ENCODE data around the gene EIF3L. TPM values are rescaled to one million over a fixed set of nuclear protein-coding genes. Genes with fewer than 3 reads are reported as not detected.

EIF3L gene
- total and polyA plus RNA-seq, 2 of the 8 experiments (the other 6 are each of a cell fraction or from before 2014, with no cell fraction given) = 639 to 886 TPM

DNA sequence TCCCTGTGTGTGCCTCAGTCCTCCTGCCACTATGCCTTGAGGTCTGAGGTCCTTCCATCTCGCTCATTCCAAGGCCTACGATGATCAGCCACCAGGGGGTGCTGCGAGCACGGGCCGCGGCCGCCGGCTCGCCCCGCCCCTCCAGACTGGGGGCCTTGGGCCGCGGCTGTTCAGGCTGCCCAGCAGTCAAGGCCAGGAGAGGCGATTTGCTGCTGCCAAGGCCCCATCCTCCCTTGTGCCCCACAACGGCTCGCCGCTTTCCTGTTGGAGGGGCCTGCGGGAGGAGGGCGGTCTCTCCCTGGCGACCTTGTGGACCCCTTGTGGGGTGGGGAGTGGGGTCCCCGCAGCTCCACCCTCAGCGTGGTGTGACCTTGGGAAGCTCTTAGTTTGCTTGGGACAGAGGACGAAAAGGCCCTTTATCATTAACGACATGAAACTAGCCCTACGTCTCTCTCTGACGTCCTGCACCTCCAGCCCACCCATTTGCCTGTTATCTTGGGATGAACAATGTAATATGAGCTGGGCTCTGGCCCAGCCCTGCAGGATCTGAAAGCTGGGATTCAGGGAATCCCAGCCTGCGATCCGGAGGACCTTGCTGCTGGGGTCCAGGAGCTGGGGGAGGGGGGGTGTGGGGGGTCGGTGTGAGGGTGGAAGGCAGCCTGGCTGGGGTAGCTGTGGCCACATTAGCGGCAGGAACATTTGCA lies 31.4 kb upstream of the EIF3L start (continued):
- TF ChIP-seq SIX5 (IDR thresholded peaks at IDR 0.05; ENCODE audit: low read depth, low read length) (no peak), BCL11A (IDR thresholded peaks at IDR 0.05; ENCODE audit: low read depth in 2 of 2, low read length in 2 of 2) (no peak), FOSL1 (IDR thresholded peaks at IDR 0.05; ENCODE audit: insufficient read depth, low read depth, low read length) (no peak), TAF1 (IDR thresholded peaks at IDR 0.05; ENCODE audit: low read depth, low read length) (peak; percentile 54), CHD2 (IDR thresholded peaks at IDR 0.05; ENCODE audit: low read length) (no peak; the same call in 1 of the 2 replicates), TAF7 (optimal IDR thresholded peaks at IDR 0.05; ENCODE audit: borderline replicate concordance, low read depth, low read length) (peak; percentile 50), JUND (IDR thresholded peaks at IDR 0.05; ENCODE audit: low read length) (no peak), CTBP2 (IDR thresholded peaks at IDR 0.05; ENCODE audit: borderline replicate concordance, insufficient read depth, insufficient read length, low read length) (no peak), POLR2A (IDR thresholded peaks at IDR 0.05; ENCODE audit: control extremely low read depth in 1 of 2, low read depth in 2 of 2, low read length in 2 of 2) (peak in 1 of 2 experiments; percentile 60; a peak in 1 of 3 replicates), SUZ12 (IDR thresholded peaks at IDR 0.05; ENCODE audit: low read length) (no peak), GABPA (IDR thresholded peaks at IDR 0.05; ENCODE audit: borderline replicate concordance, insufficient read depth, low read length) (peak; percentile 32; the same call in 1 of the 2 replicates), ASH2L (IDR thresholded peaks at IDR 0.05; ENCODE audit: low read length) (peak; percentile 57), PHF8 (conservative IDR thresholded peaks at IDR 0.05; ENCODE audit: low read depth, low read length) (peak; percentile 64), KDM4A (IDR thresholded peaks at IDR 0.05; ENCODE audit: low read depth, low read length, severe bottlenecking) (no peak)
- TF ChIP-seq, protein P1, sequence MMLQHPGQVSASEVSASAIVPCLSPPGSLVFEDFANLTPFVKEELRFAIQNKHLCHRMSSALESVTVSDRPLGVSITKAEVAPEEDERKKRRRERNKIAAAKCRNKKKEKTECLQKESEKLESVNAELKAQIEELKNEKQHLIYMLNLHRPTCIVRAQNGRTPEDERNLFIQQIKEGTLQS (IDR thresholded peaks at IDR 0.05; ENCODE audit: insufficient read depth, low read depth, low read length) = no peak
- TF ChIP-seq, protein P2, sequence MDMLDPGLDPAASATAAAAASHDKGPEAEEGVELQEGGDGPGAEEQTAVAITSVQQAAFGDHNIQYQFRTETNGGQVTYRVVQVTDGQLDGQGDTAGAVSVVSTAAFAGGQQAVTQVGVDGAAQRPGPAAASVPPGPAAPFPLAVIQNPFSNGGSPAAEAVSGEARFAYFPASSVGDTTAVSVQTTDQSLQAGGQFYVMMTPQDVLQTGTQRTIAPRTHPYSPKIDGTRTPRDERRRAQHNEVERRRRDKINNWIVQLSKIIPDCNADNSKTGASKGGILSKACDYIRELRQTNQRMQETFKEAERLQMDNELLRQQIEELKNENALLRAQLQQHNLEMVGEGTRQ (IDR thresholded peaks at IDR 0.05; ENCODE audit: low read length) = no peak
- TF ChIP-seq, protein P3, sequence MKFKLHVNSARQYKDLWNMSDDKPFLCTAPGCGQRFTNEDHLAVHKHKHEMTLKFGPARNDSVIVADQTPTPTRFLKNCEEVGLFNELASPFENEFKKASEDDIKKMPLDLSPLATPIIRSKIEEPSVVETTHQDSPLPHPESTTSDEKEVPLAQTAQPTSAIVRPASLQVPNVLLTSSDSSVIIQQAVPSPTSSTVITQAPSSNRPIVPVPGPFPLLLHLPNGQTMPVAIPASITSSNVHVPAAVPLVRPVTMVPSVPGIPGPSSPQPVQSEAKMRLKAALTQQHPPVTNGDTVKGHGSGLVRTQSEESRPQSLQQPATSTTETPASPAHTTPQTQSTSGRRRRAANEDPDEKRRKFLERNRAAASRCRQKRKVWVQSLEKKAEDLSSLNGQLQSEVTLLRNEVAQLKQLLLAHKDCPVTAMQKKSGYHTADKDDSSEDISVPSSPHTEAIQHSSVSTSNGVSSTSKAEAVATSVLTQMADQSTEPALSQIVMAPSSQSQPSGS (IDR thresholded peaks at IDR 0.05; ENCODE audit: low read length) = no peak
- TF ChIP-seq, protein P4, sequence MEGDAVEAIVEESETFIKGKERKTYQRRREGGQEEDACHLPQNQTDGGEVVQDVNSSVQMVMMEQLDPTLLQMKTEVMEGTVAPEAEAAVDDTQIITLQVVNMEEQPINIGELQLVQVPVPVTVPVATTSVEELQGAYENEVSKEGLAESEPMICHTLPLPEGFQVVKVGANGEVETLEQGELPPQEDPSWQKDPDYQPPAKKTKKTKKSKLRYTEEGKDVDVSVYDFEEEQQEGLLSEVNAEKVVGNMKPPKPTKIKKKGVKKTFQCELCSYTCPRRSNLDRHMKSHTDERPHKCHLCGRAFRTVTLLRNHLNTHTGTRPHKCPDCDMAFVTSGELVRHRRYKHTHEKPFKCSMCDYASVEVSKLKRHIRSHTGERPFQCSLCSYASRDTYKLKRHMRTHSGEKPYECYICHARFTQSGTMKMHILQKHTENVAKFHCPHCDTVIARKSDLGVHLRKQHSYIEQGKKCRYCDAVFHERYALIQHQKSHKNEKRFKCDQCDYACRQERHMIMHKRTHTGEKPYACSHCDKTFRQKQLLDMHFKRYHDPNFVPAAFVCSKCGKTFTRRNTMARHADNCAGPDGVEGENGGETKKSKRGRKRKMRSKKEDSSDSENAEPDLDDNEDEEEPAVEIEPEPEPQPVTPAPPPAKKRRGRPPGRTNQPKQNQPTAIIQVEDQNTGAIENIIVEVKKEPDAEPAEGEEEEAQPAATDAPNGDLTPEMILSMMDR (IDR thresholded peaks at IDR 0.05; ENCODE audit: control extremely low read depth in 1 of 3, insufficient read depth in 1 of 3, low read depth in 1 of 3, low read length in 3 of 3) = peak; percentile 90 to 94 (median 93)
